GDM1 (cell line): ENCODE data around the gene THAP3.

Experiments
- DNase-seq: peaks from one replicate; lab custom pipeline; 2025; lab: John Stamatoyannopoulos, UW

The THAP3 gene, protein sequence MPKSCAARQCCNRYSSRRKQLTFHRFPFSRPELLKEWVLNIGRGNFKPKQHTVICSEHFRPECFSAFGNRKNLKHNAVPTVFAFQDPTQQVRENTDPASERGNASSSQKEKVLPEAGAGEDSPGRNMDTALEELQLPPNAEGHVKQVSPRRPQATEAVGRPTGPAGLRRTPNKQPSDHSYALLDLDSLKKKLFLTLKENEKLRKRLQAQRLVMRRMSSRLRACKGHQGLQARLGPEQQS

DNA sequence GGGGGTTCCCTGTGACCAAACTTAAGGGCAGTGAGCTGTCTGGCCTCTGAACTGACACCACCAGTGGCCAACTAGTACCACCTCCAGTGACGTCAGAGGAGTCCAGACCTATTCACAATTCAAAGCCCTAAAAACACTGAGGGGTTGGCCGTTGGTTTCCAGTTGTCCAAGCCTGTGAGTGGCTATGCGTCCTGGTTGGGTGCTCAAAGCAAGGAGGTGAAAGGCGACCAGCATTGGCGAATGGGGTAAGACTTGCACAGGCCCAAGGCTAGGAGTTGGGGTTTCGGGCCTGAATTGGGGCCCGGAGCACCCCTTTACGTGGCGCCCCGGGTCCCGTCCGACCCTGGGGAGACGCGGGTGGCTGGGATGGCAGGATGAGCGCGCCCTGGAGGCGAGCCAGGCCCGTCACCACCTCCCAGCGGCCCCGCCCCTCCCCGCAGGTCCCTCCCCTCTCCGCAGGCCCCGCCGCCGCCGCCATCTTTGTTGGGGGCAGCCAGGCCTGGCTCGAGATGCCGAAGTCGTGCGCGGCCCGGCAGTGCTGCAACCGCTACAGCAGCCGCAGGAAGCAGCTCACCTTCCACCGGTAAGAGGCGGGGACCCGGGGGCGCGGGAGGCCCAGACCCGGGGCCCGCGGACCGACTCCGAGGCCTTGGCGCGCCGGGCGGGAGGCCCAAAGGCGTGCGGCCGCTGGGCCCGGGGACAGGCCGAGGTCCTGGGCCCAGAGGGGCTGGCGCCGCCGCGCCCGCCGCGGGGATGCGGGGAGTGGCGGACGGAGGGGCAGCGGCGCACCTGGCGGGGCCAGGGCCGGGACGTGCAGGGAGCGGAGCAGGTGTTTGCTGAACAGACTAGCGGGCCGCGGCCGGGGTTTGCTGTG is at the start of gene THAP3:
Gene THAP3 (plus strand): TSS at position 159 of the 874 bp plus-strand sequence. CDS start 351 bp downstream, at position 510.
- DNase-seq, result peak; percentile 61

DNA sequence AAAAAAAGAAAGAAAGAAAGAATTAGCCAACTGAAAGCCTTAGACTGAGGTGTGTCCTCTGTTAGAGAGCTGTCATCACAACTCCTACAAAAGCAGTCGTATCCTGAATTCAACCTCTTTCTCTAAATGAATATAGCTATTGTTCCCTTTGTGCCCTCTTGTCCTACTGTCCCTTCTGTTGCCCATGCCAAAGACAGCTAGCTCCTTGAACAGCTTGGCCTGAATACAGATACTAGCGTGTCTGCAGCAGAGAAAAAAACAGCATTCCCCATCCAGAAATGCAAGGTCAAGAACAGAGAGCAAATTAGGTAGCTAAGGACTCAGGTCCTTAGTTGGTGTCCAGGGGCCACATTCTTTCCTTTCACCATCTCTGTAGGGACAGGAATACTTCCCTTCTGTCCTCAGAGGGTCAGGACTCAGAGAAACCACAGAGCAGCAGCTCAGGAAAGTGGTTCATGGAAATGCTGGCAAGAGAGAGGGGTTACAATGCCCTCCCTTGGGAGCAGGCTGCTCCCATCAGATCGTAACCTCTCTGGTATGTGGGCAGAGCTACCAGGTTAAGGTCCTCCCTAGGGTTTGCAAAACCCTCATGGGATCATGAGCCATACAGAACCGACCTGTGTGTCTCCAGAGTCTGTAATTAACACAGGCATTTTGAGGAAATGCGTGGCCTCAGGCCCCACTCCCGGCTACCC is 46.7 kb upstream of the THAP3 start:
- DNase-seq, result no peak

DNA sequence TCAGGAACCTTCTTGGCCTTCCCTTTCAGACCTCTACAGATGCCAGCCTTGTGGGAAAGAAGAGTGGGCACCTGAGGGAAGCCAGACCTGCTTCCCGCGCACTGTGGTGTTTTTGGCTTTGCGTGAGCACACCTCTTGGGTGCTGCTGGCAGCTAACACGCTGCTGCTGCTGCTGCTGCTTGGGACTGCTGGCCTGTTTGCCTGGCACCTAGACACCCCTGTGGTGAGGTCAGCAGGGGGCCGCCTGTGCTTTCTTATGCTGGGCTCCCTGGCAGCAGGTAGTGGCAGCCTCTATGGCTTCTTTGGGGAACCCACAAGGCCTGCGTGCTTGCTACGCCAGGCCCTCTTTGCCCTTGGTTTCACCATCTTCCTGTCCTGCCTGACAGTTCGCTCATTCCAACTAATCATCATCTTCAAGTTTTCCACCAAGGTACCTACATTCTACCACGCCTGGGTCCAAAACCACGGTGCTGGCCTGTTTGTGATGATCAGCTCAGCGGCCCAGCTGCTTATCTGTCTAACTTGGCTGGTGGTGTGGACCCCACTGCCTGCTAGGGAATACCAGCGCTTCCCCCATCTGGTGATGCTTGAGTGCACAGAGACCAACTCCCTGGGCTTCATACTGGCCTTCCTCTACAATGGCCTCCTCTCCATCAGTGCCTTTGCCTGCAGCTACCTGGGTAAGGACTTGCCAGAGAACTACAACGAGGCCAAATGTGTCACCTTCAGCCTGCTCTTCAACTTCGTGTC is 45.9 kb upstream of the THAP3 start:
- no peak for DNase-seq

DNA sequence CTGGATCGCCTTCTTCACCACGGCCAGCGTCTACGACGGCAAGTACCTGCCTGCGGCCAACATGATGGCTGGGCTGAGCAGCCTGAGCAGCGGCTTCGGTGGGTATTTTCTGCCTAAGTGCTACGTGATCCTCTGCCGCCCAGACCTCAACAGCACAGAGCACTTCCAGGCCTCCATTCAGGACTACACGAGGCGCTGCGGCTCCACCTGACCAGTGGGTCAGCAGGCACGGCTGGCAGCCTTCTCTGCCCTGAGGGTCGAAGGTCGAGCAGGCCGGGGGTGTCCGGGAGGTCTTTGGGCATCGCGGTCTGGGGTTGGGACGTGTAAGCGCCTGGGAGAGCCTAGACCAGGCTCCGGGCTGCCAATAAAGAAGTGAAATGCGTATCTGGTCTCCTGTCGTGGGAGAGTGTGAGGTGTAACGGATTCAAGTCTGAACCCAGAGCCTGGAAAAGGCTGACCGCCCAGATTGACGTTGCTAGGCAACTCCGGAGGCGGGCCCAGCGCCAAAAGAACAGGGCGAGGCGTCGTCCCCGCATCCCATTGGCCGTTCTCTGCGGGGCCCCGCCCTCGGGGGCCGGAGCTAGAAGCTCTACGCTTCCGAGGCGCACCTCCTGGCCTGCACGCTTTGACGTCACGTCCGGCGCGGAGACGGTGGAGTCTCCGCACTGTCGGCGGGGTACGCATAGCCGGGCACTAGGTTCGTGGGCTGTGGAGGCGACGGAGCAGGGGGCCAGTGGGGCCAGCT is 45.1 kb upstream of the THAP3 start, which contains the start of gene ZBTB48:
Gene ZBTB48 (plus strand): TSS at position 621 of the 745 bp plus-strand sequence. CDS start 616 bp downstream, outside the sequence.
- peak; percentile 93 for DNase-seq

DNA sequence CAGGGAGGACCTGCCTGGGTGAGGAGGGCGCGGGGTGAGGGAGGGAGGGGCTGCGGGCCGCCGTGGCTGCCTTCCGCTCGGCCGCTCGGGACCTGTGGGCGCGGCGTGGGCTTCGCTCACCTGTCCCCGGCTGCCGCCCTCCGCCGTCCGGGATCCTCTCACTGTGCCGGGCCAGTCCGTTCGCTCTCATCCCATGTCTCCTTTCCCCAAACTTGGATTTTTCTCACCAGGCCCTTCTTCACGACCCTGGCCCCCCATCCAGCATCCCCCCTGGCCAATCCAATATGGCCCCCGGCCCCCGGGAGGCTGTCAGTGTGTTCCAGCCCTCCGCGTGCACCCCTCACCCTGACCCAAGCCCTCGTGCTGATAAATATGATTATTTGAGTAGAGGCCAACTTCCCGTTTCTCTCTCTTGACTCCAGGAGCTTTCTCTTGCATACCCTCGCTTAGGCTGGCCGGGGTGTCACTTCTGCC is 44.5 kb upstream of the THAP3 start:
- no peak for DNase-seq

DNA sequence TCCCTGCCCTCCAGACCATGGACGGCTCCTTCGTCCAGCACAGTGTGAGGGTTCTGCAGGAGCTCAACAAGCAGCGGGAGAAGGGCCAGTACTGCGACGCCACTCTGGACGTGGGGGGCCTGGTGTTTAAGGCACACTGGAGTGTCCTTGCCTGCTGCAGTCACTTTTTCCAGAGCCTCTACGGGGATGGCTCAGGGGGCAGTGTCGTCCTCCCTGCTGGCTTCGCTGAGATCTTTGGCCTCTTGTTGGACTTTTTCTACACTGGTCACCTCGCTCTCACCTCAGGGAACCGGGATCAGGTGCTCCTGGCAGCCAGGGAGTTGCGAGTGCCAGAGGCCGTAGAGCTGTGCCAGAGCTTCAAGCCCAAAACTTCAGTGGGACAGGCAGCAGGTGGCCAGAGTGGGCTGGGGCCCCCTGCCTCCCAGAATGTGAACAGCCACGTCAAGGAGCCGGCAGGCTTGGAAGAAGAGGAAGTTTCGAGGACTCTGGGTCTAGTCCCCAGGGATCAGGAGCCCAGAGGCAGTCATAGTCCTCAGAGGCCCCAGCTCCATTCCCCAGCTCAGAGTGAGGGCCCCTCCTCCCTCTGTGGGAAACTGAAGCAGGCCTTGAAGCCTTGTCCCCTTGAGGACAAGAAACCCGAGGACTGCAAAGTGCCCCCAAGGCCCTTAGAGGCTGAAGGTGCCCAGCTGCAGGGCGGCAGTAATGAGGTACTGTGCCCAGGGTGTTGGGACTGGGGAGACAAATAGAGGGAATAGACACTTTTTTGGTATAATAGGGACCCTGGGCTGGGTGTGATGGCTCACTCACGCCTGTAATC is 43.9 kb upstream of the THAP3 start:
- DNase-seq, result no peak

DNA sequence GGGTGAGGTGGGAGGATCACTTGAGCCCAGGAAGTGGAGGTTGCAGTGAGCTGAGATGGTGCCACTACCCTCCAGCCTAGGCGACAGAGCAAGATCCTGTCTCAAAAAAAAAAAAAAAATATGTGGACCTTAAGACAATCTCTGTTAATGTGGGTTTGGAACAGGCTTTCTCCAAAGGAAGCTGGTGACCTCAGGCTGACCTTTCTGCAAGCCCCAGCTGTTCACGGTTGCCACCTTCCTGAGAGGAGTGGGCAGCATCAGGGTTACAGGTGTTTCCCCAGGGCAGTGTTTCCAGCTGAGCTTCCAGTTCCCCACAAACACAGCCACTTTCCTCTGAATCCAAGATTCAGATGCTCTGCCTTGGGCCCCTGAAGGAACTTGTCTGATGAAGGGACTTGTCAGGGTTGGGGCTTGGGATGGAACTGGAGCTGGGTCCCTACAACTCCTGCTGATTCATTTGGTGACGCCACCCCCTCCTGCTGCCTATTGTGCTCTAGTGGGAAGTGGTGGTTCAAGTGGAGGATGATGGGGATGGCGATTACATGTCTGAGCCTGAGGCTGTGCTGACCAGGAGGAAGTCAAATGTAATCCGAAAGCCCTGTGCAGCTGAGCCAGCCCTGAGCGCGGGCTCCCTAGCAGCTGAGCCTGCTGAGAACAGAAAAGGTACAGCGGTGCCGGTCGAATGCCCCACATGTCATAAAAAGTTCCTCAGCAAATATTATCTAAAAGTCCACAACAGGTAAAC is 42.9 kb upstream of the THAP3 start:
- DNase-seq, result peak; percentile 51

DNA sequence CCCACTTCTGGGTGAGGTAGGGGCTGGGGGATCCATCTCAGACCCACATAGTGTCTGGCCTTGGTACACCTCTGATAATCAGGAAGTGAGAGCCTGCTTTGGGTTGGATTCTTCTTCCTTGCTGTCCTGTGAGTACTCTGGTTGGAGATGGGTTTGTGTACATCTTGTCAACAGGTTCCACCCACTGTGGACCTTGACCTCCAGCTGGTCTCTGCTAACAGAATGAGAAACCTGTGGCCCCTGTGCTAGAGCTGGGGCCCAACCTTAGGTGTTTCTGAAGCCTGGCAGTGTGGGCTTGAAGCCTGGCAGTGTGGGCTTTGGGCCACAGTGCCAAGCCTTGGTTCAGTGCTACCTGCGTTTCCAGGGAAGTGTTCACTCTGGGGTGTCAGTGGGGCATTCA is 42.3 kb upstream of the THAP3 start:
- DNase-seq, result no peak

DNA sequence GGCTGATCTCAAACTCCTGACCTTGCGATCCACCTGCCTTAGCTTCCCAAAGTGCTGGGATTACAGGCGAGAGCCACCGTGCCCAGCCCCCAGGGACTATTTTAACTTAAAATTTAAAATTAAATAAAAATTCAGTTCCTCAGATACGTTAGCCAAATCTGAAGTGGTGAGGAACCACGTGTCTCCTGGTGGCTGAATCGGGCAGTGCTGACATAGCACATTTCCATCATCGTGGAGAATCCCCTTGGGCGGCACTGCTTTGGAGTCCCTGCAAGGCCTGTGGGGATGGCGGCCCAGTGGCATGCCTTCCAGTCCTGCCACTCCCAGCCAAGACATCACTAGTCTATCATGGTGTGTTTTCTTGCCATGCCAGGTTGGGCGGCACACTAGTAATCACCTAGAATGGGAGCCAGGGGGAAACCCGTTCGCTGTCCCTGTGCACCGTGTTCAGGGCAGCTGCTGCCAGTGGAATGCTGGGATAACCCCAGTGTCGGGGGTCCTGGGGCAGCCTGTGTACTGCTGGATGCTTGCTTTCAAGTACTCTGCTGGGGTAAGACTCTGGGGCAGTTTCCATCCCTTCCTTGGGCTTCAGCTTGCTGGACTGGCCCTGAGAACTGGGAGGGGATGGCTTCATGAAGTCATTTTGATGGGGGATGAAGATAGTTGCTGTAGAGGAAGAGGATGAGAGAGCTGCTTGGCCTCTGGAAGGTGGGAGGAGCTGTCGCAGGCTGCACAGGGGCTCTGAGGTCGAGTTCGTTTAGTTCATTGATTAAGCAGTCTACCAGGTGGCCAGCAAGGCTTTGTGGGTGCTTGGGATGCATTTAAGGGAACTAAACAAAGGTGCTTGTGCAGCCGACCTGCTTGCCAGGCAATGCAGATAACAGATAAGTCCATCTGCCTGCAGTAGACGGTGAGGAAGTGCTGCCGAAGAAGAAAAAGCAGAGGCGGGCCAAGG is 40.3 kb upstream of the THAP3 start:
- DNase-seq, result no peak

DNA sequence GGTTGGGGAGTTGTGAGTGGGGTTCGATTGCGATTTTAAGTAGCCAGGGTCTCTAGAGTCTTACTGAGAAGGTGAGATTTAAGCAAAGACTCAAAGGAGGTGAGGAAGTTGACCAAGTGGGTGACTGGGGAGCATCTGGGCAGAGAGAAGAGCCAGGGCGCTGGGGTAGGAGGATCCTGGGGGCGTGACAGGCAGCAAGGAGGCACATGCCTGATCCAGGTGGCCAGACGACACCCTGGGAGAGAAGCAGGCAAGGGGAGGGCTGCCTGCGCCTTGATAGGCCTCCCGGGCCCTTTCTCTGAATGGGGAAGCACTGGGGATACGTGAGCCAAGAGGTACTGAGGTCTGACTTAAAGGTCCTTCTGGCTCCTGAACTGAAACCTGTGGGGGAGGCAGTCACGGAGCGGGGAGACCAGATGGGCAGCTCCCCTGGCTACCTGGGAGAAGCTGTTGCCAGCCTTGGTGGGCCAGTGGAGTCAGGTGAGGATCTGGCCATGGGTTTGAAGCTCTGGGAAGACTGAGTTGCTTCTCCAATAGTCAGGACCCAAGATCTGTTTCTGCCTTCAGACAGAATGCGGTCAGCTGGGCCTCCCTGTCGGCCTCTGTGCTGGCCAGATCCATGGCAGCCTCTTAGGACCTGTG is 39.5 kb upstream of the THAP3 start:
- no peak for DNase-seq

DNA sequence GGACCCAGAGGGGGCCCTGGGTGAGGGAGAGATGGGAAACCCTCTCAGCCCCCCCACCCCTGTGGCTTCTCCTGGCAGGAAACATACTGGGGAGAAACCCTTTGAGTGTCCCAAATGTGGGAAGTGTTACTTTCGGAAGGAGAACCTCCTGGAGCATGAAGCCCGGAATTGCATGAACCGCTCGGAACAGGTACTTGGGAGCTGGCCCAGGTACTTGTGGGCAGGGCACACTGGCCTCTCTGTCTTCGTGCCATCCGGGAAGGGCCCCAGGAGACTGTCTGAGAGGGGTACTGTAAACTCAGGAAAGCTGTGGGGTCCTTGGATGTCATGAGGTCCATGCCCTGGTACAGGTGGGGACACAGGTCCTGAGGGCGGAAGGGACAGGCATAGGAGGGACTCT is 38.8 kb upstream of the THAP3 start:
- DNase-seq, result no peak

DNA sequence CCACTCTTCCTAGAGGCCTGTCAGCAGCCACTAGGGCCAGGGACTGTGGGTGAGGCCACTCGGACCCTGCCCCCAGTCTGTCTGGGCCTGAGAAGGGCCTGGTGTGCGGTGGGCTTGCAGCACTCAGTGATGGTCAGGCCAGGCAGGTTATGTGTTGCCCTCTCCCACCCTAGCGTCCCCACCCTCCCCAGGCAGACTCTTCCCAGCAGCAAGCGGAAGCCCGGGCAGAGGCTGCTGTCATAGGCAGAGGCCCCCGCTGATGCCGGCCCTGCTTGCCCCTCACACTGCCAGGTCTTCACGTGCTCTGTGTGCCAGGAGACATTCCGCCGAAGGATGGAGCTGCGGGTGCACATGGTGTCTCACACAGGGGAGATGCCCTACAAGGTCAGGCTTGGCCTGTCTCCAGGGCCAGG is 38.3 kb upstream of the THAP3 start:
- no peak for DNase-seq

DNA sequence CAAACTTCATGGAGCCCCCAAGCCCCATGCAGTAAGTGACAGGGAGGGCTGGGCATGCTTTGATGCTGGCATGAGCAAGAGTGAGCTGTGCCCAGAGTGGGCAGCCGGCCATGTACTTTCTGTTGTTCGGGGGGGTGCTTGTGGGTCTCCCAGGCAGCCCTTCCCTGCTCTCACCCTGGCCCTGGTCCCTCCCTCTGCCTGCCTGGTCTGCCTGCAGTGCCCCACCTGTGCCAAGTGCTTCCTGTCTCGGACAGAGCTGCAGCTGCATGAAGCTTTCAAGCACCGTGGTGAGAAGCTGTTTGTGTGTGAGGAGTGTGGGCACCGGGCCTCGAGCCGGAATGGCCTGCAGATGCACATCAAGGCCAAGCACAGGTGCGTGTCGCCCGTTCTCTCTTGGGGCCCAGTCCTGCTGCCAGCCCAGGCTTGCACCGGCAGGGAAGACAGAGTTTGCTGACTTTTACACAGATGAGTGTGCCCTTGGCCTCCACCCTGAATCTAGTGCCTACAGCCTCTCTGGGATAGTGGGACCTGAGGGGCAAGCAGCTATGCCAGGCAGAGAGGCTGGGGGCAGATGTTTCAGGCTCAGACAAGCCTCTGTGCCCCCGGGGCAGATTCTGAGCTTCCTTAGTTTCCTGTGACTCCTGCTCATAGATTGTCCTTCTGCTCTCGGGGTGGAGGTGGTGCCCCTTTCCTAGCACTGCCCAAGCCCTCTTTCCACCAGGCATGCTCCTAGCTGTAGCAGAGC is 37.2 kb upstream of the THAP3 start:
- DNase-seq, result no peak

DNA sequence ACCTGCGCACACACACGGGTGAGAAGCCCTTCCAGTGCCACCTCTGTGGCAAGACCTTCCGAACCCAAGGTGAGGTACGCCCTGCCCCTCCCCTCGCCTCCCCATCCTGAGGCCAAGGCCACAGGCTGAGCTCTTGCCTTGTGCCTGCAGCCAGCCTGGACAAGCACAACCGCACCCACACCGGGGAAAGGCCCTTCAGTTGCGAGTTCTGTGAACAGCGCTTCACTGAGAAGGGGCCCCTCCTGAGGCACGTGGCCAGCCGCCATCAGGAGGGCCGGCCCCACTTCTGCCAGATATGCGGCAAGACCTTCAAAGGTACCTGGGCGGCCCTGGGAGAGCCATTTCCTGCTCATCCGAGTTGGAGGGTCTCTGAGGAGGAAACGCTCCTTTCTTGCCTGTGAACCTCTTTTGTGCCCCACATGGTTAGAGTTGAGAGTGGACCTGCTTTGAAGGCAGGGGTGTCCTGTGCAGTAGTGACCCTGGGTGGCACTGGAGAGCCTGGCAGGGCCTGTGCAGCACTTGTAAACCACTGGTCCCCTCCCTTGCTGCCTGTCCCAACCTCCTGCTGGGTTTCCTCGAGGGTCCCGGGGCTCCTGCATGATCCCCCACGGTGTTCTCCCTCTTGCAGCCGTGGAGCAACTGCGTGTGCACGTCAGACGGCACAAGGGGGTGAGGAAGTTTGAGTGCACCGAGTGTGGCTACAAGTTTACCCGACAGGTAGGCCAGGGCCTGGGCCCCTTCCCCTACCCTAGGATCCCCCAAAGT is 36.4 kb upstream of the THAP3 start:
- DNase-seq, result no peak

DNA sequence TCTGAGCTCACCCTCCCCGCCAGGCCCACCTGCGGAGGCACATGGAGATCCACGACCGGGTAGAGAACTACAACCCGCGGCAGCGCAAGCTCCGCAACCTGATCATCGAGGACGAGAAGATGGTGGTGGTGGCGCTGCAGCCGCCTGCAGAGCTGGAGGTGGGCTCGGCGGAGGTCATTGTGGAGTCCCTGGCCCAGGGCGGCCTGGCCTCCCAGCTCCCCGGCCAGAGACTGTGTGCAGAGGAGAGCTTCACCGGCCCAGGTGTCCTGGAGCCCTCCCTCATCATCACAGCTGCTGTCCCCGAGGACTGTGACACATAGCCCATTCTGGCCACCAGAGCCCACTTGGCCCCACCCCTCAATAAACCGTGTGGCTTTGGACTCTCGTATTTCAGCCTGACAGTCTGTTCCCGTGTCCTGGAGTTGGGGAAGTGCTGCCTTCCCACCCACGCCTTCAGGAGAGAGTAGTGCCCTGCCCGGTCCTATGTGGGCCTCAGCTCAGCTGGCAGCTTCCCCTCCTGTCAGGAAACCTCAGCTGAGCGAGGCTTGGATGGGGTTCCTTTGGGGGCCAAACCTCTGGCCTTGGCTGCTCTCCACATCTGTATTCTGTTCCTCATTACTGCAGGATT is 35.7 kb upstream of the THAP3 start:
- peak; percentile 58 for DNase-seq

DNA sequence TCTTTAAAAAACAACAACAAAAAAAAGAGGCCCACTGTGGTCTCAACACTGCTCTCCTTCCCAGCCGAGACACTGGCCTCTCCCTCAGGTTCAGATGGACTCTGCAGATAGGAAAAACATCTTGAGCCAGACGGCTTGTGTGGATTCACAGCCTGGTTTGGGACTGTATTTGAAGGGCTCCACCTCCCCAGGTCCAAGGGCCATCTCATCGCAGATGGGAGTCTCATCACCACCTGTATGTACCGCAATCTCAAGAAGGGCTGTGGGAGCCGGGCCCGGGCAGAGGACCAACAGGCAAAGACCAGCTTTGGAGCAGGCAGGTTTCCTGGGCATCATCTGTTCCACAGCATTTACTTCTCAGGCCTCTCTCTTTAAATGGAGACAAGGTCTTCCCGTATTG is 34.6 kb upstream of the THAP3 start:
- DNase-seq, result no peak
